Naive thymus-derived CD8-positive, alpha-beta T cell (primary cell): Measurements from ENCODE around the gene METTL2A. TPM values are rescaled to one million over a fixed set of nuclear protein-coding genes. Genes with fewer than 3 reads are reported as not detected.
A peak's percentile ranks its signal among the peaks of the same experiment; 100 is the strongest.
"Not testable (repeated sequence)": the region's sequence is repeated elsewhere in the genome, so short reads cannot be mapped to it uniquely, and the experiment has no call there.

ENCODE experiments used
- ATAC-seq, 2 donors: fragments of 150-1000 bp; cut with Tn5 transposase in 1 of 2; sonication (Bioruptor Pico), chemical (Tn5 transposase) in 1 of 2; 1 replicate in 1 of 2; 2 replicates in 1 of 2; pipeline ENCODE4 v1.10.0; 2021; ENCODE audit warnings: mild to moderate bottlenecking in 2 of 2, moderate library complexity in 2 of 2
- POLR2A ChIA-PET: fragments of 350-600 bp; sonication (Branson Sonifier 250); formaldehyde crosslinking; loops from one replicate; lab custom pipeline; 2021; ENCODE audit warnings: antibody characterized with exemption; lab: Charles Lee
- DNase-seq, 10 donors: peaks; one replicate each; pipeline versions ENCODE4 v3.0.0 to v3.0.0-alpha.2; 2020 to 2022
- H3K27ac Mint-ChIP-seq, 10 donors: one replicate each; pipeline ENCODE4 v1.8.0; 2020 to 2022; ENCODE audit warnings: mild to moderate bottlenecking in 10 of 10, mixed read lengths in 10 of 10, moderate library complexity in 4 of 10, inconsistent platforms in 1 of 10
- H3K27me3 Mint-ChIP-seq, 5 donors: one replicate each; pipeline ENCODE4 v1.8.0; 2021 to 2022; ENCODE audit warnings: mixed read lengths in 5 of 5
- H3K36me3 Mint-ChIP-seq, 3 donors: one replicate each; pipeline ENCODE4 v1.8.0; 2020 to 2022; ENCODE audit warnings: mixed read lengths in 3 of 3, mild to moderate bottlenecking in 2 of 3, inconsistent platforms in 1 of 3
- H3K4me1 Mint-ChIP-seq, 4 donors: one replicate each; pipeline ENCODE4 v1.8.0; 2021 to 2022; ENCODE audit warnings: mixed read lengths in 4 of 4
- H3K4me3 Mint-ChIP-seq, 10 donors: one replicate each; pipeline ENCODE4 v1.8.0; 2020 to 2022; ENCODE audit warnings: mild to moderate bottlenecking in 10 of 10, mixed read lengths in 10 of 10, moderate library complexity in 6 of 10, inconsistent platforms in 1 of 10
- H3K9me3 Mint-ChIP-seq, 9 donors: one replicate each; pipeline ENCODE4 v1.8.0; 2020 to 2022; ENCODE audit warnings: mixed read lengths in 9 of 9, mild to moderate bottlenecking in 3 of 9, inconsistent platforms in 1 of 9, moderate library complexity in 1 of 9
- polyA plus RNA-seq, 3 donors: library from polyadenylated mRNA; unstranded; fragments of 300-500 nt; fragmentation: Illumina TruSeq; gene quantifications; one replicate each; pipeline ENCODE4 v1.2.3, GENCODE V29; 2021
- total RNA-seq, 8 experiments: library from RNA in 2 of 8; stranded (reverse) in 2 of 8; gene quantifications; one replicate each; pipeline ENCODE4 v1.2.3 and lab custom pipeline; 2021 to 2026

The METTL2A gene
- total RNA-seq (10 to 100 TPM; 15.4 to 18.3 TPM), polyA plus RNA-seq (10 to 100 TPM; 11.8 to 17.3 (median 15.6) TPM), total RNA-seq (lab: John Stamatoyannopoulos, UW) (11.8 to 58.1 (median 24.7) reads per million in 6 experiments)

GRCh38 chr17:62423647-62424461 lies at the start of gene METTL2A:
Gene METTL2A (plus strand): TSS chr17:62423897. CDS start chr17:62423903, 6 bp downstream.
- H3K27me3 Mint-ChIP-seq, H3K9me3 Mint-ChIP-seq: not testable (repeated sequence)
- Mint-ChIP-seq H3K4me1 (peaks cover 11 to 30% (median 22%) of the 10 kb centered on the region in 4 donors), H3K27ac (peak within 1 kb of the TSS; percentile 79 to 97 (median 95)), H3K36me3 (peaks cover 0 to 14% (median 3%) of the 10 kb centered on the region in 3 donors), H3K4me3 (peak within 1 kb of the TSS; percentile 96 to 100 (median 98))
- DNase-seq (peak; percentile 64 to 91 (median 80)), ATAC-seq (peak; percentile 92 to 96)
- POLR2A ChIA-PET = interaction anchor here (0.6 kb wide), 1 partner anchor 1596 kb away, joined by 3 read pairs; no protein-coding TSS in a partner anchor

DNA sequence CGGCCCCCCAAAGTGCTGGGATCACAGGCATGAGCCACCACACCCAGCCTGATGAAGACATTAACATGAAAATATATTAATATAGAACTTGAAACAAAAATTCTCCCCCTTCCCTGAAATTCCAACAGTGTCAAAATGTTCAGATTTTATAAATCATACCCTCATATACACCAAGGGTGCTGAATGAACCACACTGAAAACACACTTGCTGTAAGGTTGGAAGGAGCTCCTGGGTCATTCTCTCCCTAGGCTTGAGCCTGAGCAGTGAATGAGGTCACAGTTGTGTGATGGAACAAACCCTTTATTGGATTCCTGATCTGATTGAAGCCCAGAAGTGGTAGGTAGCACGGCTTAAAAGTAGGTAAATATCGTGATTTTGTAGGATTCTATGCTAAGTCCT lies 43.4 kb upstream of the METTL2A start, which contains the start of gene EFCAB3:
Gene EFCAB3 (plus strand): TSS at position 301 of the 400 bp plus-strand sequence. CDS start 2,427 bp downstream, outside the sequence.
- Mint-ChIP-seq H3K27me3 (peaks cover 0 to 22% (median 7%) of the 10 kb centered on the region in 5 donors), H3K9me3 (no peaks in the 10 kb centered on the region), H3K4me1 (no peaks in the 10 kb centered on the region), H3K4me3 (no peak within 1 kb of the TSS), H3K27ac (peak within 1 kb of the TSS in 1 of 10 donors; percentile 2), H3K36me3 (no peaks in the 10 kb centered on the region)
- DNase-seq = no peak
- no peak for ATAC-seq
- POLR2A ChIA-PET = no interaction called here

DNA sequence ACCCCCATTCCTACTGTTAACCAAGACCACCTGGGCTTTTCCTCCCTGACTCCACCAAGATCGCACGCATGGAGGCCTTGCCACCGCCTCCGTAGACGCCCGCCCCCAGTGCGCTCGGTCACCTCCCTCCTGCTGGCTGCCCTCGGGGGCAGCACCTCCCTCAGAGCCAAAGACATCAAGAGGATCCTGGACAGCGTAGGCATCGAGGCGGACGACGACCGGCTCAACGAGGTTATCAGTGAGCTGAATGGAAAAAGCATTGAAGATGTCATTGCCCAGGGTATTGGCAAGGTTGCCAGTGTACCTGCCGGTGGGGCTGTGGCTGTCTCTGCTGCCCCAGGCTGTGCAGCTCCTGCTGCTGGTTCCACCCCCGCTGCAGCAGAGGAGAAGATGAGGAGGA lies 42.1 kb upstream of the METTL2A start:
- Mint-ChIP-seq H3K27ac (no peak overlapping the region), H3K27me3 (peaks cover 4 to 21% (median 8%) of the 10 kb centered on the region in 5 donors), H3K36me3 (no peaks in the 10 kb centered on the region), H3K4me1 (no peaks in the 10 kb centered on the region), H3K4me3 (no peak overlapping the region), H3K9me3 (no peaks in the 10 kb centered on the region)
- POLR2A ChIA-PET = no interaction called here
- DNase-seq (no peak), ATAC-seq (no peak)

GRCh38 chr17:62388856-62389255 lies 34.8 kb upstream of the METTL2A start:
- no peak for DNase-seq
- no peak overlapping the region for H3K27ac Mint-ChIP-seq
- no peaks in the 10 kb centered on the region for H3K9me3 Mint-ChIP-seq
- no peaks in the 10 kb centered on the region for H3K4me1 Mint-ChIP-seq
- no peaks in the 10 kb centered on the region for H3K36me3 Mint-ChIP-seq
- H3K4me3 Mint-ChIP-seq = no peak overlapping the region
- no peak for ATAC-seq
- POLR2A ChIA-PET = no interaction called here
- H3K27me3 Mint-ChIP-seq = peaks cover 11 to 30% (median 24%) of the 10 kb centered on the region in 5 donors

DNA sequence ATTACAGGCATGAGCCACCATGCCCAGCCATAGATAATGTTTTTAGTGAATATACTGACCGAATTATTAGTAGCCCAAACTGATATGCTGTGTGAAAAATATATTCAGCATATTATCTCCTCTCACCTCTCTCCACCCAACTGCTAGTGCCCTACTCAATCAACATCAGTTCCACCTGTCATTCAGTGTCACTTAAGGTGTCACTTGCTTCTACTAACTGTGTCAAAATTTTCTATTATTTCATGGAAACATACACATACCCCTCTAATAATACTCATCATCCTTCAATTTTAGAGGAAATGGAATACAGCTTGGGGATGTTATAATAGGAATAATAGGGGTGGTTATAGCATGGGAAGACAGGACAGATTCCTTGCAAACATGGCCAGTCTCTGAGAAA lies 30.8 kb upstream of the METTL2A start:
- no peak for ATAC-seq
- H3K27ac Mint-ChIP-seq = no peak overlapping the region
- H3K4me1 Mint-ChIP-seq = no peaks in the 10 kb centered on the region
- H3K4me3 Mint-ChIP-seq = peak overlapping the region in 1 of 10 donors; percentile 23
- no peaks in the 10 kb centered on the region for H3K36me3 Mint-ChIP-seq
- DNase-seq = no peak
- POLR2A ChIA-PET = no interaction called here
- H3K9me3 Mint-ChIP-seq = no peaks in the 10 kb centered on the region
- H3K27me3 Mint-ChIP-seq = peaks cover 8 to 21% (median 17%) of the 10 kb centered on the region in 5 donors

DNA sequence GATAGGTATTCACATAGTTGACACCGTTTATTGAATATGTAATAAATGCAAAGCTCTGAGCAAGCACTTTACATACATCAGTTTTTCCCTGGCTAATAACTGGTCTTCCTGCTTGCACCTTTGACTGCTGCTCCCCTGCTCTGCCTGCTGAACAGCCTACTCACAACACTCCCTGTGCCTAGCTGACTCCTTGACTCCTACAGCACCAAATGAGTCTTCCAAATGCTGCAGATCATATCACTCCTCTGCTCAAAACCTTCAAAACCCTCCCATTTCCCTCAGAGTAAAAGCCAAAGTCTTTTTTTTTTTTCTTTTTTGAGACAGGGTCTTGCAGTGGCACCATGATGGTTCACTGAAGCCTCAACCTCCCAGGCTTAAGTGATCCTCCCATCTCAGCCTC lies 24.8 kb upstream of the METTL2A start:
- no peak for ATAC-seq
- POLR2A ChIA-PET = no interaction called here
- H3K9me3 Mint-ChIP-seq = peaks cover 0 to 10% (median 3%) of the 10 kb centered on the region in 9 donors
- H3K4me3 Mint-ChIP-seq = no peak overlapping the region
- H3K27me3 Mint-ChIP-seq = peaks cover 11 to 22% (median 16%) of the 10 kb centered on the region in 5 donors
- H3K27ac Mint-ChIP-seq = no peak overlapping the region
- no peak for DNase-seq
- H3K4me1 Mint-ChIP-seq = no peaks in the 10 kb centered on the region
- no peaks in the 10 kb centered on the region for H3K36me3 Mint-ChIP-seq

GRCh38 chr17:62405451-62405850 lies 18.2 kb upstream of the METTL2A start:
- DNase-seq (no peak), ATAC-seq (no peak)
- Mint-ChIP-seq H3K27me3 (peaks cover 17 to 25% (median 23%) of the 10 kb centered on the region in 5 donors), H3K4me3 (no peak overlapping the region), H3K4me1 (no peaks in the 10 kb centered on the region), H3K36me3 (no peaks in the 10 kb centered on the region), H3K9me3 (peaks cover 0 to 10% (median 3%) of the 10 kb centered on the region in 9 donors), H3K27ac (no peak overlapping the region)
- POLR2A ChIA-PET = no interaction called here

- ATAC-seq, H3K4me3 Mint-ChIP-seq, H3K9me3 Mint-ChIP-seq, DNase-seq, H3K27ac Mint-ChIP-seq, POLR2A ChIA-PET, H3K4me1 Mint-ChIP-seq, H3K36me3 Mint-ChIP-seq: not testable (repeated sequence)
- peaks cover 5 to 30% (median 9%) of the 10 kb centered on the region in 5 donors for H3K27me3 Mint-ChIP-seq
These were observed 10.6 kb upstream of the METTL2A start for GRCh38 chr17:62413090-62413489.

DNA sequence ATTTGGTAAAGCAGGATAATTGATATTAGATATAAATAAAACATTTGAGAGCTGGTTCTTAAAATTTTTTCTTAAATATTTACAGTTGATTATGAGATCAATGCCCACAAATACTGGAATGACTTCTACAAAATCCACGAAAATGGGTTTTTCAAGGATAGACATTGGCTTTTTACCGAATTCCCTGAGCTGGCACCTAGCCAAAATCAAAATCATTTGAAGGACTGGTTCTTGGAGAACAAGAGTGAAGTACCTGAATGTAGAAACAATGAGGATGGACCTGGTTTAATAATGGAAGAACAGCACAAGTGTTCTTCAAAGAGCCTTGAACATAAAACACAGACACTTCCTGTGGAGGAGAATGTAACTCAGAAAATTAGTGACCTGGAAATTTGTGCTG lies 2.5 kb downstream of the METTL2A start:
- H3K9me3 Mint-ChIP-seq, POLR2A ChIA-PET, ATAC-seq, H3K27ac Mint-ChIP-seq, H3K27me3 Mint-ChIP-seq, DNase-seq, H3K4me3 Mint-ChIP-seq: not testable (repeated sequence)
- H3K36me3 Mint-ChIP-seq = peaks cover 0 to 31% (median 7%) of the 10 kb centered on the region in 3 donors
- H3K4me1 Mint-ChIP-seq = peaks cover 13 to 30% (median 22%) of the 10 kb centered on the region in 4 donors

GRCh38 chr17:62435251-62435650 lies 11.6 kb downstream of the METTL2A start:
- H3K27me3 Mint-ChIP-seq, H3K27ac Mint-ChIP-seq, DNase-seq, H3K4me1 Mint-ChIP-seq, H3K9me3 Mint-ChIP-seq, ATAC-seq, POLR2A ChIA-PET, H3K4me3 Mint-ChIP-seq: not testable (repeated sequence)
- peaks cover 0 to 87% (median 16%) of the 10 kb centered on the region in 3 donors for H3K36me3 Mint-ChIP-seq

DNA sequence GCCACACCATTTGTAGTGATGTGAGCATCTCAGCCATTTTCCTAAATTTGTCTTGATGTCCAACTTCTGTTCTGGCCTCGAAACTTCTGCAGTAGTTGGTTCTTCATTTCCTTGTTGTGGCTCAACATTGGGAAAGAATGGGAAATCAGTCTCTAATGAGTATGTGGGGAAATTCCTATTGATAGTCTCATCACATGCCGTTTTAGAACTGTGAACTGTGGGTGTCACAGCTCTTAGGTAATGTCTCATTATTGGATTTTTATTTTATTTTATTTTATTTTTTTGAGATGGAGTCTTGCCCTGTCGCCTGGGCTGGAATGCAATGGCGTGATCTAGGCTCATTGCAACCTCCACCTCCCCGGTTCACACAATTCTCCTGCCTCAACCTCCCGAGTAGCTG lies 17.5 kb downstream of the METTL2A start:
- H3K4me1 Mint-ChIP-seq, H3K27ac Mint-ChIP-seq, H3K9me3 Mint-ChIP-seq, ATAC-seq, H3K4me3 Mint-ChIP-seq, POLR2A ChIA-PET, H3K27me3 Mint-ChIP-seq, DNase-seq: not testable (repeated sequence)
- H3K36me3 Mint-ChIP-seq = peaks cover 0 to 89% (median 22%) of the 10 kb centered on the region in 3 donors

DNA sequence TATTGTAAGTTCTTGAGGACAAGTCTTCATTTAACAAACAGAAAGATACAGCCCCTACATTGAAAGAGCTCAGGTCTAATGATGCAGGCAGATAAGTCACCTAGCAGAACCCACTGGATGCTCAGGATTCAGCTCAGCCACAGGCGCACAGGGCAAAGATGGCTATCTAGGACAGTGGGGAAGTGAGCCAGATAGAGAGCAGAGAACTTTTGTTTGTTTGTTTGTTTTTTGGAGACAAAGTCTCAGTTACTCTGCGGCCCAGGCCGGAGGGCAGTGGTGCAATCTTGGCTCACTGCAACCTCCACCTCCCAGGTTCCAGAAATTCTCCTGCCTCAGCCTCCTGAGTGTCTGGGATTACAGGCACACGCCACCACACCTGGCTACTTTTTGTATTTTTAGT lies 20.4 kb downstream of the METTL2A start:
- Mint-ChIP-seq H3K27me3 (no peaks in the 10 kb centered on the region), H3K4me1 (no peaks in the 10 kb centered on the region), H3K36me3 (peaks cover 0 to 87% (median 17%) of the 10 kb centered on the region in 3 donors), H3K4me3 (no peak overlapping the region), H3K27ac (peak overlapping the region in 1 of 10 donors; percentile 46), H3K9me3 (no peaks in the 10 kb centered on the region)
- POLR2A ChIA-PET = no interaction called here
- no peak for DNase-seq
- no peak for ATAC-seq

- DNase-seq, H3K4me3 Mint-ChIP-seq, H3K9me3 Mint-ChIP-seq, POLR2A ChIA-PET, H3K27me3 Mint-ChIP-seq, ATAC-seq, H3K4me1 Mint-ChIP-seq, H3K27ac Mint-ChIP-seq: not testable (repeated sequence)
- peaks cover 0 to 81% (median 12%) of the 10 kb centered on the region in 3 donors for H3K36me3 Mint-ChIP-seq
These were observed 22.1 kb downstream of the METTL2A start for GRCh38 chr17:62445791-62446190.
